Cerebellar nuclear complex (tissue), 1 donor: ENCODE results near the gene TSPOAP1.

Experiments
- DNase-seq, 2 experiments: peaks; one replicate each; lab custom pipeline; 2025; lab: John Stamatoyannopoulos, UW

TSPOAP1 gene

DNA sequence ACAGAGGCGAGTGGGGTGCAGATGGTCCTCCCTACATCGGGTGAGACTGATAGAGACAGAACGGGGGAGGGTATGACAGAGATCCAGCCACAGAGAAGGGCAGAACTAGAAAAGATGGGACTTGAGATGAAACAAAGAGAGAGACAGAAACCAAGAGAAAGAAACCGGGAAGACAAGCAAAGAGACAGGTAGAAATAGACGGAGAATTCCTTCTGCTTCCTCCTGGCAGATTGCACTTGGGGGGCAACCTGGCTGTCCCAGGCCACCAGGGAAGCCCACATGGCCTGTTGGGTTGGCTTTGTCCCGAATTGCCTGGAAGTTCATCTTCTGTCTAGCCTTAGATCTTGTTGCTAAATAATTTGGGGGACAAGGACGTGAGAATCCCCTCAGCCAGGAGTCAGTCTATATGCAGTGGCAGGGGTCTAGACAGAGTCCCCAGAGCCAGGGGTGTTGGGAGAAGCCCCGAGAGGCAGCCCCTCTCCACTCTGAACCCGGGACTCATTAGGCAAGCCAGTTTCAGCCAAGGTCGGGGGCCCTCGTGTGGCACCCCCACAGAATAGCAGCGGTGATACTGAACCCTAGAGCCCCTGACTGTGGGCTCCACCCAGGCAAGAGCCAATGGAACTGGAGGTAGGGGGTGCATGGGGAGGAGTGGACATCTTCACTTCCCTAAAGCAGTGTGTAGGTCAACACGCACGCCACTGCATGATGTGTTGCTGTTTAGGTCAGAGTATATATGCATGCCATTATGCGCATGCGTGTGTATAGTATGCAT lies 627 bp upstream of the TSPOAP1 start:
- no peak for DNase-seq

DNA sequence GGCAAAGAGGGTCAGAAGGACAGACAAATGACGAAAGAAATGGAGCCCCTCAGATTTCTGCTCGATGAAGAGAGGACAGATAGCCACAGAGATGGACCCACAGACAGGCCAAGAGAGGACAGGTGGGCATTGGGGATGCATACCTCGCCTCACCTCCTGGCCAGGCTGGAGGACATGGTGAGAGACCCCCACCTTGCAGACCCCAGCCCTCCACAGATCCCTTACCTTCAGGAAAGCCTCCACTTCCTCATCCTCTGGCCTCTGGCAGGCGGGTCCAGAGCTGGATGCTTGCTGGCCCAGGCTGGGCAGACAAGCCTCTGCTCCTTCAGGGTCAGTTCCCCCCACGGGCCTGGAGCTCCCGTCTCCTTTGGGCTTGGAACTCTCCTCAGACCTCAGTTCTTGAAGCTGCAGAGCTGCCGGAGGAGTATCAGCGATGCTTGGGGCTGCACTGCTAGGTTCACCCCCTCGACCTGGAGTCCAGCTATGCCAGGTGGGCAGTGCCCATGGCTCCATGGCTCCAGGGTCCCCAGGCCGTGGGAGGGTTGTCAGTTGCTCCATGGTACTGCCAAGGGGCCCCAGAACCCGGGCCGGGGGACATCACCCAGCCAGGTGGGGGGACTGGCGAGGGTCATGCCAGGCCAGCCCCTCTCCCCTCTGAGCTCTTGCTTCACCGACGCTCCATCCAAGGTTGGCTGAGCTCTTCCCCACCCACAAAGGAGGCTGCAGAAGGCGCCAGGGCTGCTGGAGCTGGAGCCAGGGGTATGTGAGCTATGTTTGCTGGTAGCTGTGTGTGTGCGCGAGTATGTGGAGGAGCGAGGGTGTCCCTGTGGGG lies 1.0 kb downstream of the TSPOAP1 start:
- no peak for DNase-seq

DNA sequence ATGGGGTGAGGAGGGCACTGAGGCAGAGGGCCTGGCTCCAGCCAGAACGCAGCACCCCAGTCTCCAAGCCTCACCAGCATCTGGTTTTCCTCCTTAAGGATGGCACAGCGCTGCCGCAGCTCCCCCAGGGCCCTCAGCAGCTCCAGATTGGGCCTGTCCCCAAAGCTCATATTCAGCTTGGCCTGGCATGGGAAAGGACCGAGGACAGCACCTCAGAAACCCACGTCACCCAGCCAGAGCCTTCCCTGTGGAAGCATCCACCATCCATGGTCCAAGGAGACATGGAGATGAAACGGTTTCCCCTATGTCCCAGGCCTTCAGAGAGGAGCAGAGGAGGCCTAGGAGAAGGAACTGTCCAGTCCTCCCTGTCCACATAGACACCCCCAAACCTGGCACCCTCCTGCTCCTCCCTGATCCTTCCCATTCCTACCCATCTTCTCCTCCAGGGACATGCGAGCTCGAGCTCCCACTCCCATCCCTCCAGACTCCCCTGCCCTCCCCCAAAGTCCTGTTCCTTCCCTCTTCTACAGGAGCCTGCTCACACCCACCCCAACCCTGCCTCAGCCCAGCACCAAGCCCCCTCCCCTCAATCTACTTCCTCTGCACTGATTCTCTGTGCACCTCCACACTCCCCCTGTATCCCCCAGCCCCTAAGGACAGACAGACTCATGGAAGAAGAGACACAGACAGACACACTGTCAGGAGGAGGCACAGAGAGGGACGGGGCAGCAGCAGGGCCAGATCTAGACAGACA lies 1.8 kb downstream of the TSPOAP1 start:
- DNase-seq: no peak

DNA sequence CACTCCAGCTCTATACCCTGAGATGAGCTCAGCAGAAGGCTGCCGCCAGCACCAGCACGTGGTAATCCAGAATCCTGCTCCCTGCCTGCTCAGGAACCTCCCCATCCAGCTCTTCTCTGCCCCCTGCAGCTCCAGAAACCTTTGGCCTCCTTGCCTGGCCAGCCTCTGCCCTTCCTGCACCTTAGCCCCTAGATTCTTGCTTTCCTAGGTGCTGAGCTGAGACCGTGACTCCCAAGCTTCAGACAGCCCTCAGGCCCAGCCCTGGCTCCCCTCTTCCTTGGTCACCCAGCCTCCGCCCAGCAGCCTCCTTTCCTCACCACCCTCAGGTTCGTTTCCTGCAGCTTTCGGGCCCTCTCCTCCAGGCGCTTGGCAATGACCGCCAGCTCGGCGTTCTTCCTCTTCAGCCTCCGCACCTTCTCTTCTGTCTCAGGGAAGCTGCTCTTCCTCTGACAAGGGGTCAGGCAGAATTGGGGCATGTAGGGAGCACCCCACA lies 2.6 kb downstream of the TSPOAP1 start:
- no peak for DNase-seq

DNA sequence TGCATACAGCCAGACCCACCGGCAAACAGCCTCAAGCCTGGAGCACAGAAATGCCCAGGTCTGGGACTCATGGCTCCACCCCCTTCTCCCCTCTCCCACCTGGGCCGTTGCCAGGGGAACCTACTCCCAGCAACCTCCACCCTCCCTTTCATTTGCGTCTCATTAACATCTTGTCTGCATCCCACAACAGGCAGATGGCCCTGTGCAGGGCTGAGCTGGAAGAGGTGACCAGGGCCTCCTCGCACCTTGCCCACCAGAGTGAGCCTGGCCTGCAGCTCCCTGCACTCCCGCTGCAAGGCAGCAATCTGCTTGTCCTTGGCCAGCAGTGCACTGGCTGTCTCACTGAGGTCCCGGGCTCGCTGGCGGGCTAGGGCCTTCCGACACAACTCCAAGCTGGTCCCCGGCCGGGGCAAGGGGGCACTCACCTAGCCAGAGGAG lies 3.3 kb downstream of the TSPOAP1 start:
- DNase-seq: peak in 1 of 2 experiments; percentile 22

DNA sequence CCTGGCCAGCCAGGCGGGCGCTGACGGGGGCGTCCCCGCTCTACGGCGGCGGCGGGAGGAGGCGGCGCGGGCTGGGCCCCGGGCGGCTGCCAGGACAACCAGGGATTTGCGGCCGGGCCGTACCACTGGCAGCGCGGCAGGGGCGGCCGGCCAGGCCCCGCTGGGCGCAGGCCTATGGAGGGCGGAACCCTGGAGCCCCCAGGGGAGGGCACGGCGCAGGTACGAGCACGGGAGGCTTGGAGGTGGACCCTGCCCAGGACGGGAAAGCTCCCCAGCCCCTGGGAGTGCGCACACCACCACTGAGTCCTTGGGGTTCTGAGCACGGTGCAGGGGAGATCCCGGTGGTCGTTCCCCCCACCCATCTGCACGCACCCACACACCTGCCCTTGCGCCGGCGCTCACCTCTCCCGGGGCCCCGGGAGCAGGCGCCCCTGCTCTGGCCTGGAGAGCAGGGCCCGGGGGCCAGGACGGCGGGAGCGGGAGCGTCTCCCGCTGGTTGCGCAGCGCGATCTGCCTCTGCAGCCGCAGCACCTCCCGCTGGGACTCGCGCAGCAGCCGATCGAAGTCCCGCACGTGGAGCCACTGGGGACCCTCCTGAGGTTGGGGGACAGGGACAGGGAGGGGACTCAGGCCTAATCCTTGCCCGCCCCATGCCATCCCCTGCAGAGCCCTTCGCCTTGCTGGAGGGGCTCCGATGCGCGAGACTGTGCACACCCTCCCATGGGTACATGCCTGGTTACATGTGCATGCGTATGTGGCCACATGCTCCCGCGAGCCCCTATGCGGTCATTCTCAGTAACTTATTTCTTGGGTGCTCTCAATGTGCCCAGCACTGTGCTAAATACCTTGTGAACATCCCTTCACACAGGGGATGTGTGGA lies 3.9 kb downstream of the TSPOAP1 start:
- no peak for DNase-seq

DNA sequence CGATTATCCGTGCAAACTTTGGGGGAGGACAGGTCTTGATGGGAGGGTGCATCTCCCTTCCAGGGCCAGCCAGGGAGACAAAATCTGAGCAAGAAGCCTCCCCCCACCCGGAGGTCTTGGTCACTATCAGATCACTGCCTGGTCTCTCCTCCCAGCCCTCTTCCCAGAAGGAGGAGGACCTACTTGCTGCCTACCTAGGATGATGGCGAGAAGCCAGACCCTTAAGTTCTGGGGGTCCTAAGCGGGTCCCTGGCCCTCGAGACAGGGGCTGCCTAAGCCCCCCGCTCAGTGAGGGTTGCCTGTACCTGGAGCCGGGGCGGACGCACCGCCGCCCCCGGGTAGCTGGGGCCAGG lies 4.6 kb downstream of the TSPOAP1 start:
- DNase-seq: no peak

DNA sequence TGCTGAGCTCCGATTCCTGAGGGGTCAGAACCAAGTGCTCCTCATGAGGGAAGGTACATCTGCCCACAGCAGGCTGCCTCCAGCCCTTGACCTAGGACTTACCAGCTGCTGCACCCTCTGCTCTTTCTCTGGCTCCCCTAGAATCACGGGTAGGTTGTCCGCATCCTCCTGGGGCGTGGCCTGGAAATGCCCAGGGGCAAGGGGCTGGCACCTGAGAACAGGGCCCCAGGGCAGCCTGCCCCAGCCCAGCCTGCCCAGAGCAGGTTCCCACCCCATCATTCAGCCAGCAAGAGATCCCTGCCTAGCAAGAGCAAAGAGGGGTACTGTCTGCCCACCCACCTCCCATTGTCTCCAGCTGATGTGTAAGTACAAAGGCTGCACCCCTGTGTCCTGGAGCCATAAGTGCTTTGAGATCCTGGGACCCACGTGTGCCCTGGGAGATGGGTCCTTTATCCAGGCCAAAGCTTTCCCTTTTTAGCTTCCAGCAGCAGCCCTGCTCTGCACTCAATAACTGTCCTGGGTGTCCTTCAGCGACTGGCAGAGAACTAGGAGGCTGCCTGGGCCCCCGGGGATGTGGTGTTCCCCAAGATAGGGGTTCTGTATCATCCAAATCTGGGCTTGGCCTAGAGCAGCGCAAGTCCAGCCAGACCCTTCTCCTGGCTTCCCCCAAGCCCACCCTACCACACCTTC lies 5.1 kb downstream of the TSPOAP1 start:
- DNase-seq: no peak

DNA sequence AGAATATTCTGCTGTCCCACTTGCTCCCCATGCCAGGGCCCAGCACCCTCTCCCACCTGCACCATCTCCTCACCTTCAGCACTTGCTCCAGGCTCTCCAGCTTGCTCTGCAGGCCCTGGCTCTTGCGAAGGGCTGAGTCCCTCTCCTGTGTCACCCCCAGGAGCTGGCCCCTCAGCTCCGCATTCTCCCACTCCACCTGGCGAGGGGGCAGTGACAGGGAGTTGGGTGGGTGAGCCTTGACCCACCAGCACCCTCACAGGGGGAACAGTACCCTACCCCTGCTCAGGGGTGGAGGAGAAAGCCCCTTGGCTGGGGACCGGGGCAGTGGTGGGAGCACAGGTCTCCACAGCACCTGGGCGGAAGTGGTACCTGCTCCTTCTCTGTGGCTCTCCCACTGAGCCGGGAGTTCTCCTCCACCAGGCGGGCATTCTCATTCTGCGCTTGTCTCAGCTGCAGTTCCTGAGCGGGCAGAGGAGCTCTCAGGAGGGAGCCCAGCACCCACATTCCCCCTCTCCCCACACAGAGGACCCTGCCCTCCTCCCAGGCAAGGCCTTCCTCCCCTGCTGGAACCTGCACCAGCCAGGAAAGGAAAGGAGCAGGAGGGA lies 5.9 kb downstream of the TSPOAP1 start:
- no peak for DNase-seq

DNA sequence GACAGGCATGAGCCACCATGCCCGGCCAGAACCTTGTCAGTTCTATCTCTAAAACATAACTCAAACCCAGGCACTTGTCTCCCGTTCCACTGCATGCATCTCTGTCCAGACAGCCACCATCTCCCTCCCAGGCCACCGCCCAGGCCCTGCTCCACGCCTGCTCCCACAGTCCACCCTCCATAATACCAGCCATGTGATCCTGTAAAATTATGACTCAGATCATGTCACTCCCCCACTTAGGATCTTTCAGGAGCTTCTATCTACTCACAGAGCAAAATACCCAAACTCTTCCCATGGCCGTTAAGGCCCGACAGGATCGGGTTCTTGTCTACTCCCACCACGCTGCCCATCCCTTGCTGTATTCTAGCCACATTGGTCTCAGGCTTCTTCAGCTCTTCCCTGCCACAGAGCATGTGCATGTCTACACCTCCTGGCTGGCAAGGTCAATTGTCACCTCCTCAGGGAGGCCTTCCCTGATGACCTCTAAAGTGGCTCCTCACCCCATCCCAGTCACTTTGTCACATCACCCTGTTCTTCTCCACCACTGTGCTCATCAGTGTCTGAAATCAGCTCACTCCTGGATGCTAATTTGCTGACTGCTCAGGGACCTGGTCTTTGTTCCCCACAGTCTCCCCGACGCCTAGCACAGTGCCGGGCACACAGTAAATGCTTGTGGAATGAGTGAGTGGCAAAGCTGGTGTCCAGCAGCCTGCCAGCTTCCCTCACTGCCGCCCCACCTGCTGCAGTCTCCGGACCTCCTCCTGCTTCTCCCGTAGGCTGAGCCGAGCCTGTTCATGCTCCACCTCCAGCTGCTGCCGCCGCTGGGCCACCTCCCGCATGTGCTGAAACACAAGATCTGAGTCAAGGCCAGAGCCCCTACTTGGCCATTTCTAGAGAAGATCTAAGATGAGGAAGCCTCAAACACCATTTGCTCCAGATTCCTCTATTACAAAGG lies 6.7 kb downstream of the TSPOAP1 start:
- no peak for DNase-seq

DNA sequence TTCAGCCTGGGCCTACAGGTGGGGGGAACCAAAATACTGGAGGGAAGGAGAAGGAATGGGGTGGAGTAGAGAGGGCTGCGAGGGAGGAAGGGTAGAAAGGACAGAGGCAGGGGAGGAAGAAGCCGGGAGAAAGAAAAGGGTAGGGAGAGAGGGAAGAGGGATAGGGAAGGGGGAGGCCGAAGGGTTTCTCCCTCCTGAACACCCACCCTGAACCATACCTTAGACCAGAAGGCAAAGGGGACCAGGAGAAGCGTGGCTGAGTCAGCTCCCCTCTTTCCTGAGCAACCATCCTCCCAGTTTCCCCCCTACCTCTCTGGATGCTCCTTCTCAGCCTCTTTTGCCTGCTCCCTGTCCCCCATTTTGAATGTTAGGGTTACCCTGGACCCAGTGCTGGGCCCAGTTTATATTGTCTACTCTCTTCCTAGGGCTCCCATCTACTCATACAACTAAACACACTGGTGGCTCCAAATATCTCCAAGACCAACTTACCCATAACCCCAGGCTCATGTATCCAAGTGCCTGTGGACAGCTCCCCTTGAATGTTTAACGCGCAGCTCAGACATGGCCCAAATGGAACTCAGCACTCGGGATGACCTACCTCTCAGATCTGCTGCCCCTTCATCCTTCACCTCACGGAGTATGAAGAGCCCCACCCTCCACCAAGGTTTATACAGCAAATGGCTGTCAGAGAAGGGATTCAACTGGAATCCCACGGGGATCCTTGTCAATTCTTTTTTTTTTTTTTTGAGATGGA lies 7.8 kb downstream of the TSPOAP1 start:
- DNase-seq: no peak

DNA sequence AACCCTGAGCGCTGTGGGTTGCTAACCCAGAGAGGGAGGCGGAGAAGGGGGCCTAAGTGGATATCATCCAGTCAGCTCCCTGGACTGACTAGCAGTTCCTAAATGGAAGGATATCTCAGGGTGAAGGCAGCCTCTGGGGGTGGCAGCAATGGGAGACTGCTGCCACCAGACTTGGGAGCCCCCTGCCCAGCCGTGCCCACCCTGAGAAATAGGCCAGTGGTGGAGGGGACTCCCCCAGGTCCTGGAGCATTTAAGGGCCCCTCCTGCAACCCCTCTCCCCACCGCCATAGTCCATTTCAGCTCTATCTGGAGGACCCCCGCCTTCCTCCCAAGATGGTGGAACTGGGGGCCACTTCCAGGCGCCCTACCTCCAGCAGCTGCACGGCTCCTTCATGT lies 8.4 kb downstream of the TSPOAP1 start:
- DNase-seq: no peak

DNA sequence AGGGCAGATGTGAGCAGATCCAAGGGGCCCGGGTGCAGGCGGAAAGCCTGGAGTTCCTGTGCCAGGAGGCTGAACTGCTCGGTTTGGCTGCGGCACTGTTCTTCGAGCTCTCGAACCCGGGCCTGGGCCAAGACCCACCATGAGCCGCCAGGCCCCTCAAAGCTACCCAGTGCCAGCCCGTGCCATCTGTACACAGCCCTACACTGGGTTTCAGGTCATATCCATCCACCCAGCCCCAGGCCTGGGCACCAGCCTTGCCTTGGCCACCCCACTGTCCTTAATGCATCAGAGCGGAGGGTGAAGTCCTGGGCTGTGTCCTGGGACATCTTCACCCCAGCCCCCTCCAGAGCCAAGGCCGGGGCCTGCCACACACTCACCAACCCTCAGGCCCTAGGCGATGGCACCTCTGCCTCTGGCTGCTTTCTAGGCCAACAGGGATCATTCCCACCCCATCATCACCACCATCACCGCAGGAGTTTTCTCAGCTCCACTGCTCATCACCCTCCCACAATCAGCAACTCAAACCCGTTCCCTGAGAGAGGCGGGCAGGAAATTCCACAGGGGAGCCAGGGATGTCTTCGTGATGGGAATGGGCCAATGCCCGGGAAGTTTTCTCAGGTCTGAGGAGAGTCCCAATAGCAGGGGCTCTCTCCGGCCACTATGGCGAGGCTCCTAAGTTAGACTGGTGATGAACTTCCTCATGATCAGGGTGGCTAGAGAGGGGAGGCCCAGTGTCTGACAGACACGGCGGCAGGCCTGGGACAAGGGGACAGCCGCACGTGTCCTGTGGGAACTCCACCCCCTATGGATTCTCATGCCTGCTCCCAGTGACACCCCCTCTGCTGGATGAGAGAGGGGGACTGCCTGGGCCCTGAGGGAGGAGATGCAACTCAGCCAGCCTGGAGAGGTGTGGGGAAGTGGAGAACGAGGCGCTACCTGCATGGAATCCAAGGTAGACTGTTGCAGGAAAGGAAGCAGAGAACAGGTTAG lies 9.1 kb downstream of the TSPOAP1 start:
- no peak for DNase-seq

DNA sequence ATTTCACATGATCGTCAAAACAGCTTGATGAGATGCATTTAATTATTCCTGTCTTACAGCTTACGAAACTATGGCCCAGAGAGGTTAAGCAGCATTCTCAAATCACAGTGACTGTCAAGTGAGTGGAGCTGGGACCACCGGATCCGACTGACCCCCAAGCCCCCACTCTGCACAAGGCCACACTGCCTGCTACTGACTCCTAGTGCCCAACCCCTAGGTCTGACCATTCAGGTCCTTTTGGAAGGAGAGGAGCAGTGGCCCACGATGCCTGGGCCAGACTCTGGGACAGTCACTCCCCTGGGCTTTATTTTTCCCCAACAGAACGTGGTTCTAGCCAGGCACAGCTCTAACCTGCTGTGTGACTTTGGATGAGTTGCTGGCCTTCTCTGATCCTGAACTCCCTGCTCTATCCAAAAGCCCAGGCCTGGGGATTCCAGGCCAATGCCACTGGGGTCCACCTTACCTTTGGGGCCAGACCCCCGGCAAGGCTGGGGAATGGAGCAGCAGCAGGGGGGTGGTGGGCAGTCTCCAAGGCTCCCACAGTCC lies 9.9 kb downstream of the TSPOAP1 start:
- DNase-seq: no peak

DNA sequence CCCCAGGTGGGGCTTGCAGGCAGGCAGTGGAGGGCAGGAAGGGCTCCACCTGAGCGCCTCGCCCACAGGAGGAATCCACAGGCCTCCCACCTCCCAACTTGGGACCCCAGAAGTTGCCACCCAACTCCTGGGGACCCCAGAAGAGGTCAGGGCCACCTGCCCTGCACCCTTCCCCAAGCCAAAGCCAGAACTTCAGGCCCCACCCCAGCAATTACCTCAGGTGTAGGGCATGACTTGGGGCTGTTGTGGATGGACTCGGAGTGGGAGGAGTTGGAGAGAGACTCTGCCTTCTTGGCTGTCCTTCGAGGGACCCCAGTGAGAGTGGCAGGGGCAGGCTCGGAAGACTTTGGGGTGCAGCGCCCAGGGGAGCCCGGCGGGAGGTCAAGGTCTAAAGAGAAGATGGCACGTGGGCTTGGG lies 10.5 kb downstream of the TSPOAP1 start:
- DNase-seq: no peak

DNA sequence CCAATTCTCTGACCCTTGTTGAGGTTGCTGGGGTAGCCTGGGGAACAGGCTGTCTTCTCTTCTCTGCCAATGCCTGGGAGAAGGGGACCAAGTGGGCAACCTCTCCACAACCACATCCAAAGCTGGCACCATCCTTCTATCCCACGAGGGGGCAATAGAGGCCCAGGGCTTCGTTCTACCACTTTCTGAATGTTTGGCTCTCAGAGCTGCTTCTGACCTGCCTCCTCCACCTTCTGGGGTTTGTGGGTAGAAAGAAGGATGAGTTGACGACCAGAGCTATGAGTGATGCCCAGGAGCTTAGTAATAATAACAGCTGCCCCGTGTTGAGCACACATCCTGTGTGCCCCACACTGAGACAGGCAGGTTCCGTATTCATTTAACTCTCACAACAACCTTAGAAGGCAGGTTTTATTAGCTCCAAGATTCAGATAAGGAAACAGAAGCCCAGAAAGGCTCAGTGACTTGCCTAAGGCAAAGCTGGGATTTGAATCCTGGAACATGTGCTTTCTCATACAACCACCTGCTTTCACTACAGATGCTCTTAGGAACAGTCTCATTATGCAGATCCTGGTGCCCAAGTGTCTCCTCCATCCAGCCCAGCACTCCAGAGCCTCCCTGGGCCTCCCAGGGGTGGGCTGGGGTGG lies 11.1 kb downstream of the TSPOAP1 start:
- DNase-seq: no peak
